Stimulated activated CD8-positive, alpha-beta memory T cell treated with anti-CD3 and anti-CD28 coated beads, Interleukin-4, amount 100 ng/mL, for 4 hours (primary cell): ENCODE data around the gene MPPED2.
"Not testable (repeated sequence)": the region's sequence is repeated elsewhere in the genome, so short reads cannot be mapped to it uniquely, and the experiment has no call there.

Source experiments
- DNase-seq, 2 donors: peaks; one replicate each; pipeline ENCODE4 v3.0.0-alpha.2; 2020; ENCODE audit warnings: low read depth in 2 of 2, low spot score in 1 of 2

The MPPED2 gene

GRCh38 chr11:30579415-30580175 lies 6.6 kb downstream of the MPPED2 start:
- DNase-seq: no peak

- DNase-seq: no peak
Measured at GRCh38 chr11:30578406-30578805, 7.7 kb downstream of the MPPED2 start.

GRCh38 chr11:30573951-30574350 lies 12.2 kb downstream of the MPPED2 start:
- DNase-seq: no peak

GRCh38 chr11:30568931-30569330 lies 17.2 kb downstream of the MPPED2 start:
- no peak for DNase-seq

GRCh38 chr11:30567644-30568043 lies 18.5 kb downstream of the MPPED2 start:
- no peak for DNase-seq

- no peak for DNase-seq
Measured at GRCh38 chr11:30567120-30567519, 19.0 kb downstream of the MPPED2 start.

GRCh38 chr11:30566482-30566881 lies 19.7 kb downstream of the MPPED2 start:
- no peak for DNase-seq

- no peak for DNase-seq
Measured at GRCh38 chr11:30565027-30565426, 21.1 kb downstream of the MPPED2 start.

GRCh38 chr11:30561691-30562415 lies 24.3 kb downstream of the MPPED2 start:
- no peak for DNase-seq

- no peak for DNase-seq
Measured at GRCh38 chr11:30560206-30561106, 25.7 kb downstream of the MPPED2 start.

- DNase-seq: no peak
Measured at GRCh38 chr11:30559004-30559403, 27.1 kb downstream of the MPPED2 start.

GRCh38 chr11:30554587-30554986 lies 31.6 kb downstream of the MPPED2 start:
- DNase-seq: not testable (repeated sequence)

- no peak for DNase-seq
Measured at GRCh38 chr11:30553521-30554110, 32.5 kb downstream of the MPPED2 start.

- DNase-seq: no peak
Measured at GRCh38 chr11:30552839-30553238, 33.3 kb downstream of the MPPED2 start.

GRCh38 chr11:30550022-30550542 lies 36.1 kb downstream of the MPPED2 start:
- no peak for DNase-seq

GRCh38 chr11:30549565-30549964 lies 36.6 kb downstream of the MPPED2 start:
- DNase-seq: no peak

- DNase-seq: no peak
Measured at GRCh38 chr11:30546334-30546733, 39.8 kb downstream of the MPPED2 start.

- no peak for DNase-seq
Measured at GRCh38 chr11:30545507-30545906, 40.6 kb downstream of the MPPED2 start.

GRCh38 chr11:30543066-30543465 lies 43.1 kb downstream of the MPPED2 start:
- DNase-seq: no peak

- DNase-seq: no peak
Measured at GRCh38 chr11:30540781-30541180, 45.4 kb downstream of the MPPED2 start.

GRCh38 chr11:30538251-30538650 lies 47.9 kb downstream of the MPPED2 start:
- no peak for DNase-seq
